Measurements from ENCODE around the gene ERMARD. TPM values are rescaled to one million over a fixed set of nuclear protein-coding genes. Genes with fewer than 3 reads are reported as not detected.

ERMARD gene
- 15.0 and 18.3 TPM in 2 replicates for total RNA-seq (ENCODE audit: low replicate concordance)

- peak within 1 kb of the TSS; percentile 90 for H3K4me3 ChIP-seq (ENCODE audit: low read depth, low read length)
- TF ChIP-seq CTCF (IDR thresholded peaks at IDR 0.05; ENCODE audit: insufficient read depth, low read length), result peak; percentile 40
- DNase-seq (ENCODE audit: low read depth), result peak; percentile 91
These were observed at the start of gene ERMARD, which contains the start of gene DYNLT2 for GRCh38 chr6:169751242-169752073. TSS of gene ERMARD (plus strand) at chr6:169751622. CDS start at chr6:169751658, 36 bp downstream. TSS of gene DYNLT2 (minus strand) at chr6:169751572. CDS start at chr6:169751458, 114 bp downstream.

GRCh38 chr6:169701954-169702839, 49.2 kb upstream of the ERMARD start, which contains the start of the genes C6orf120 and WDR27:
TSS of gene C6orf120 (plus strand) at chr6:169702126. CDS start at chr6:169702460, 334 bp downstream.
TSS of gene WDR27 (minus strand) at chr6:169702029. CDS start at chr6:169689005, 13,024 bp downstream.
- peak within 1 kb of the TSS; percentile 95 for H3K4me3 ChIP-seq (ENCODE audit: low read depth, low read length)
- peak; percentile 94 for DNase-seq (ENCODE audit: low read depth)
- TF ChIP-seq CTCF (IDR thresholded peaks at IDR 0.05; ENCODE audit: insufficient read depth, low read length), result no peak

- no peak for DNase-seq (ENCODE audit: low read depth)
- H3K4me3 ChIP-seq (ENCODE audit: low read depth, low read length), result peak overlapping the region; percentile 95
- TF ChIP-seq CTCF (IDR thresholded peaks at IDR 0.05; ENCODE audit: insufficient read depth, low read length), result no peak
These were observed 48.6 kb upstream of the ERMARD start for GRCh38 chr6:169702840-169703246.

GRCh38 chr6:169707772-169708171, 43.6 kb upstream of the ERMARD start:
- no peak for TF ChIP-seq CTCF (IDR thresholded peaks at IDR 0.05; ENCODE audit: insufficient read depth, low read length)

GRCh38 chr6:169709293-169709692, 42.1 kb upstream of the ERMARD start:
- H3K4me3 ChIP-seq (ENCODE audit: low read depth, low read length), result no peak overlapping the region
- no peak for TF ChIP-seq CTCF (IDR thresholded peaks at IDR 0.05; ENCODE audit: insufficient read depth, low read length)
- DNase-seq (ENCODE audit: low read depth), result no peak

More at GRCh38 chr6:169707772-169708171, 43.6 kb upstream of the ERMARD start:
- DNase-seq (ENCODE audit: low read depth), result no peak
- no peak overlapping the region for H3K4me3 ChIP-seq (ENCODE audit: low read depth, low read length)

- H3K4me3 ChIP-seq (ENCODE audit: low read depth, low read length), result no peak overlapping the region
- TF ChIP-seq CTCF (IDR thresholded peaks at IDR 0.05; ENCODE audit: insufficient read depth, low read length), result no peak
- no peak for DNase-seq (ENCODE audit: low read depth)
These were observed 41.4 kb upstream of the ERMARD start for GRCh38 chr6:169710009-169710408.

Measured in fibroblast of the aortic adventitia (primary cell).